Kasumi-1 (cell line): ENCODE measurements around the gene DLAT.
A peak's percentile ranks its signal among the peaks of the same experiment; 100 is the strongest.
"Not testable (repeated sequence)": the region's sequence is repeated elsewhere in the genome, so short reads cannot be mapped to it uniquely, and the experiment has no call there.

Source experiments
- DNase-seq, 2 experiments: peaks; one replicate each; lab custom pipeline; 2025; lab: John Stamatoyannopoulos, UW

DLAT gene

DNA sequence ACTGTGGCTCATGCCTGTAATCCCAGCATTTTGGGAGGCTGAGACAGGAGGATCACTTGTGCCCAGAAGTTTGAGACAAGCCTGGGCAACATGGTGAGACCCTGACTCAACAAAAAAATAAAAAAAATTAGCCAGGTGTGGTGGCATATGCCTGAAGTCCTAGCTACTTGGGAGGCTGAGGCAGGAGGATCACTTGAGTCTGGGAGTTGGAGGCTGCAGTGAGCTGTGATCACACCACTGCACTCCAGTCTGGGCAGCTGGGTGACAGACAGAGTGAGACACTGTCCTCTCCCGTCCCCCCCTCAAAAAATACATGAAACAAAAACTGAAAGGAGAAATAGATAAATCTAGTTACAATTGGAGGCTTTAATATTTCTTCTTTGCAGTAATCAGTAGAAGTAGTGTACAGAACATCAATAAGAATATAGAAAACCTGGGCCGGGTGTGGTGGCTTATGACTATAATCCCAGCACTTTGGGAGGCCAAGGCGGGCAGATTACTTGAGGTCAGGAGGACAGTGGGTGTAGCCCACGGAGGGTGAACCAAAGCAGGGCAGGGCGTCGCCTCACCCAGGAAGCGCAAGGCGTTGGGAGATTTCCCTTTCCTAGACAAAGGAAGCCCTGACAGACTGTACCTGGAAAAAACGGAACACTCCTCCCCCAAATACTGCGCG is 19.6 kb upstream of the DLAT start:
- no peak for DNase-seq

DNA sequence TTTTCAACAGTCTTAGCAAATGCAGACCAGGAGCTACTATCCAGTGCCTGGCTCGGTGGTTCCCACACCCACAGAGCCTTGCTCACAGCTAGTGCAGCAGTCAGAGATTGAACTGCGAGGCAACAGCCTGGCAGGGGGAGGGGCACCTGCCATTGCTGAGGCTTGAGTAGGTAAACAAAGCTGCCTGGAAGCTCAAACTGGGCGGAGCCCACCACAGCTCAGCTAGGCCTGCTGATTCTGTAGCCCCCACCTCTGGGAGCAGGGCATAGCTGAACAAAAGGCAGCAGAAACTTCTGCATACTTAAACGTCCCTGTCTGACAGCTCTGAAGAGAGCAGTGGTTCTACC is 19.1 kb upstream of the DLAT start:
- not testable (repeated sequence) for DNase-seq

DNA sequence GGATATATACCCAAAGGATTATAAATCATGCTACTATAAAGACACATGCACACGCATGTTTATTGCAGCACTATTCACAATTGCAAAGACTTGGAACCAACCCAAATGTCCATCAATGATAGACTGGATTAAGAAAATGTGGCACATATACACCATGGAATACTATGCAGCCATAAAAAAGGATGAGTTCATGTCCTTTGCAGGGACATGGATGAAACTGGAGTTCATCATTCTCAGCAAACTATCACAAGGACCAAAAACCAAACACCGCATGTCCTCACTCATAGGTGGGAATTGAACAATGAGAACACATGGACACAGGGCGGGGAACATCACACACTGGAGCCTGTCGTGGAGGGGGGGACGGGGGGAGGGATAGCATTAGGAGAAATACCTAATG is 13.8 kb upstream of the DLAT start:
- not testable (repeated sequence) for DNase-seq

DNA sequence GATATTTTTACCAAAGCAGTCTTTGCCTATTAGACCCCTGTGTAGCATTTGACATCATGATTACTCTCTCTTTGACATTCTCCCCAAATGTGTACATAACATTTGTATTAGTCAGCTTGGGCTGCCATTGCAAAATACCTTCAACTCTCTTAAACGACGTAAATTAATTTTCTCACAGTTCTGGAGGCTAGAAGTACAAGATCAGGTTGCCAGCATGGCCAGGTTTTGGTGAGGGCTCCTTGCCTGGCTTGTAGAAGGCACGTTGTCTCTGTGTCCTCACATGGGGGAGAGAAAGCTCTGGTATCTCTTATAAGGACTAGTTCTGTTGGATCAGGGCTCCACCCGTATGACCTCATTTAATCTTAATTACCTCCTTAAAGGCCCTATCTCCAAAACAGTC is 12.3 kb upstream of the DLAT start:
- DNase-seq, result no peak

DNA sequence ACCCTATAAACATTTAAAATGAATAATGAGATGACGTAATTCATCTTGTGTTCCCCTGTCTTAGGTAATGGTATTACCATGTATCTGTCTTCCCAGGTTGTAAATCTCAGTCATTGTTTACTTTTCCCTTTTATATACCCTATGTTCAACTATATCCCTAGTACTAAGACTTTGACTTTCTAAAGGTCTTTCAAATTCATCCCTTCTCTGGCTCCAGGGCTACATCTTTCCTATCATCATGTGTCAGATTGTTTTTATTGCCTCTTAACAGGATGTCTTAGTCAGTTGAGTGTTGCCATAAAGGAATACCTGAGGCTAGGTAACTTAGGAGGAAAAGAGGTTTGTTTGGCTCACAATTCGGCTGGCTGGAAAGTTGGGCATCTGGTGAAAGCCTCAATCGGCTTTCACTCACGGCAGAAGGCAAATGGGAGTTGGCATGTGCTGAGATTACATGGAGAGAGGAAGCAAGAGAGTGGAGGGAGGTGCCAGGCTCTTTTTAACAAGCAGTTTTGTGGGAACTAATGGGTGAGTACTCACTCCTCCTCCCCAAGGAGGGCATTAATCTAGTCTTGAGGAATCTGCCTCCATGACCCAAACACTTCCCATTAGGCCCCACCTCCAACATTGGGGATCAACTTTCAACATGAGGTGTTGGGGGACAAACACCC is 11.6 kb upstream of the DLAT start:
- DNase-seq, result no peak

DNA sequence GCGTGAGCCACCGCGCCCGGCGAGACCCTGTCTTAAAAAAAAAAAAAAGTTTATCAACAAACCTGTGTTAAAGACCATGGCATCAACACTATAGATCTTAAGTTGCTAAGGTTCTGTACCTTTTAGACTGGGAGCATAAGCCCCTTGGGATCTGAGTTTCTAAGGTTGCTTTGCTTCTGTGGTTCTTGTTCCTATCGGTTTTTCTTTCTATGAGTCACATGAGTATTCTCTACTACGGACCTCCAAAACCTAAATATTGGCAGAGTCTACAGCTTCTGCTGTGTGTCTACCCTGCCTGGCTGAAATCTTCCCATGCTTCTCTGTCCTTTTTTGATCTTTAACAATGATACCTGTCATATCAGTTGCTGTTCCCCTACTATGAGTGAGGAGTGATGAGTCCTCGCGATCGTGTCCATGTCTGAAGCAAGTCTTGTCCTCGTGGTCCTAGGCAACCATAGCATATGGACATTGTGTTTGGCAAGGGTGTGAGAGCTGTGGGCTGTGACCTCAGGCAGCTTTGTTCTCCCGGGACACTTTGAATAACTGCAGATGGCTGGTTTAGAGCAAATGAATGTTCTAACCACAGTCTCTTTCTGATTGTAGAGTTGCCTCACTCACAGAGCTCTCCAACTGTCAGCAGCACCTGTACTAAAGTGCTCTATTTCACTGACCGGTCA is 9.0 kb upstream of the DLAT start:
- DNase-seq, result no peak

DNA sequence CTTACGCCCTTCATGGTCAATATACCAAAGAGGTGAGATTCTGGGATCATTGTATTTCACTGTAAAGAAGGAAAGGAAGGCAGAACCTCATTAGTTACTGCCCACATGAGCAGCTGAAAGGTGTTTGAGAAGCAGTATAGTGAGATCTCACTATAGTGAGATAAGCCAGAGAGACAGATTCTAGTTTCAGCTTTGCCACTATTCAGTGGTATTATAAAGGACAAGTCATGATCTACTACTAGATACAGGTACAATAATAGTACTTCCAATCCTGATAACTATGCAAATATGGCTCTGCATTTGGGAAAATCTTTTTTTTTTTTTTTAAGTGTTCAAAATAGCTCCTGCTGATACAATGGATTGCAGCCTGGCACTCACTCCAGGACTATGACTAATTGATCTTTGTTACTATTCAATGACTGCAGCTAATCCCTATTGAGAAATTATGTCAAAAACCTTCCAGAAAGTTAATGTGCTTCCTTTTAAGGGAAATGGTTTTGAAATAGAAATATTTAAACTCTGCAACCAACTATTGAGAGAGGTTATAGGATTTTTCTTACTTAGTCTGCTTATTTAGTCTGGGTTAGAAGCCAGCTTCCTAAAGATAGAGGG is 8.3 kb upstream of the DLAT start:
- DNase-seq, result no peak

DNA sequence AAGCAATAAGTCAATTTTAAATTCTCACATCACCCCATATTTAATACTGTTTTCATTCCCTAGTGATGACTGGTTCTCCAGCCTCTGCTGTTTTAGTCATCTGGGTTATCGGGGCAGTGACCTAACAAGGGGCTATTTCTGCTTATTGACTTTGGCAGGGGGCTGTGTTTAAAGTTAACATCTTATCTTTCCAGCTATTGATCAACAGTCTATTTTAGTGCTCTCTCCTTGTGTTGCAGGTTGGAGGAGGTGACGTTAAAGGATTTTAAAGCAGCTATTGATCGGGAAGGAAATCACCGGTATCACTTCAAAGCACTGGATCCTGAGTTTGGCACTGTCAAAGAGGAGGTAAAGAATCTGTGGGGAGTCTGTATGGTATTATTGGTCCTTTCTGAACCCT is 7.7 kb upstream of the DLAT start:
- no peak for DNase-seq

DNA sequence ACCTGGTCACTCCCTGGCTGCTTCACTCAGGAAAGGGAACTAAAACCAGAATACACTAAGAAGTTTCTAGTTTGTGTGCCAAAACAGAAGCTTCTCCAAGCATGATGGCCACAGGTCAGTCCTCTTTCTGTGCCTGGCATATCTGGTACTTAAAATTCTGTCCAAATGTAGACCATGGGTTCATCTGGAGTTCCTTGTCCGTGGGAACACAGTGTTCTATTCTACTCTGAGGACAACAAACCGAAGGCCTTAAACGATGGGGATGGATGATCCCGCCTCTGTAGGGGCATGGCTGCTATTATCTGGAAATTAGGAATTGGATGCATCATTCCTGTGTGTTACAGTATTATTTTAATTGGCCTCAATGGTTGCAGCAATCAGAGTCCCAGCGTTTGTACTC is 6.1 kb upstream of the DLAT start:
- no peak for DNase-seq

DNA sequence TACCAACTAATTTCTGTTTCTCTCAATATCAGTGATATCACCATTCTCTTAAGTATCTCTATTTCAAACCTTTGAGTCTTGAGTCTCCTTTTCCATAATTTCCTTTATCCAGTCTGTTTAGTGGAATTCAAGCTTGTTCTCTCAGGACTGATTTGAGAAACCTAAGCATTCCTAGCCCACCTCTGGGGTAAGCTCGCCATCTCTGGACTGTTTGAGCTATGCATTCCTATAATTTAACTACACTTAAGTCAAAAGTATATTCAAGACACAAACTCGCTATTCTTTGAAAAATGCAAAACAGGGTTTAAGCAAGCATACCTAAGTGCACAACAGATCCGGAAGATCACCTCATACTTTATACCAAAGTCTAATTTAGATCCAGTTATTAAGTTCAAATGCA is 2.1 kb upstream of the DLAT start:
- DNase-seq, result peak in 1 of 2 experiments; percentile 8

DNA sequence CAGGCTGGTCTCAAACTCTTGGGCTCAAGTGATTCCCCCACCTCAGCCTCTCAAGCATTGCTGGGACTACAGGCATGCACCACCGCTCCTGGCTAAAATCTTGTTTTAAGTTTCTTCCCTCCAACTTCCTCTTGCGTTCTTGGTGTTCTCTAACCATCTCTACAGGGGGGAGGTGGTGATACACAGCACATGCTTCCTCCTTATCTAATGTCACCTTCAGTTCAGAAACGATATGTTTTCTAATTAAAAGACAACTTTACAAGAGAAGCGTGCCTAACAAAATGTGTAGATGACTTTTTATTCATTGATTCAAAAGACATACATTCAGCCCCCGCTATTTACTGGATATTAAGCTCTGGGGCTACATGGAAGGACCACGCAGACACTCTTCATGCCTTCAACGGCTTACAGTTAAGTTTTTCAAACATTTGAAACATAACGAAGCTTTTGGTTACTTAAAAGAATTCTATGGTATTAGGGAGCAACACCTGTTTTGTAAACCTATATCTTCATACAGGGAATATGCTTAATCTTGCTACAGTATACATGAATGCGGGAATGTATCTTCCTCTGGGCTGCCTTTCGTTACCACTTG is 933 bp upstream of the DLAT start:
- peak; percentile 74 to 81 for DNase-seq

DNA sequence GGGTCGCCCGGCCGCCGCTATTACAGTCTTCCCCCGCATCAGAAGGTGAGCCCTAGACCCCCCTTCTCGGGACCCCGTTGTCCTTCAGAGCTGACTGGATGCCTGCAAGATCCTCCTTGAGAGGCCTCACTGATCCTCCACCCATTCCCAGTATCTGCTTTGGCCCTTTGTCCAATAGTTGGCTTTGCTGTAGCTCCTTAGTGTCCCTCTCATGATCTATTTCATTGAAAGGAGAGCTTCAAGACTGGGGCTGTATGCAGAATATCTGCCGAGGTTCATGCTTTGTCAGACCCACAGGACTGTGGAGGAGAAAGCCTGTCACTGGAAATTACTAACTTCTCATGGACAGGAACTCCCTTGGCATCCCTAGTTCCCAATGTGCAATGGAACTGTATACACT is 499 bp downstream of the DLAT start:
- DNase-seq, result peak in 1 of 2 experiments; percentile 27

DNA sequence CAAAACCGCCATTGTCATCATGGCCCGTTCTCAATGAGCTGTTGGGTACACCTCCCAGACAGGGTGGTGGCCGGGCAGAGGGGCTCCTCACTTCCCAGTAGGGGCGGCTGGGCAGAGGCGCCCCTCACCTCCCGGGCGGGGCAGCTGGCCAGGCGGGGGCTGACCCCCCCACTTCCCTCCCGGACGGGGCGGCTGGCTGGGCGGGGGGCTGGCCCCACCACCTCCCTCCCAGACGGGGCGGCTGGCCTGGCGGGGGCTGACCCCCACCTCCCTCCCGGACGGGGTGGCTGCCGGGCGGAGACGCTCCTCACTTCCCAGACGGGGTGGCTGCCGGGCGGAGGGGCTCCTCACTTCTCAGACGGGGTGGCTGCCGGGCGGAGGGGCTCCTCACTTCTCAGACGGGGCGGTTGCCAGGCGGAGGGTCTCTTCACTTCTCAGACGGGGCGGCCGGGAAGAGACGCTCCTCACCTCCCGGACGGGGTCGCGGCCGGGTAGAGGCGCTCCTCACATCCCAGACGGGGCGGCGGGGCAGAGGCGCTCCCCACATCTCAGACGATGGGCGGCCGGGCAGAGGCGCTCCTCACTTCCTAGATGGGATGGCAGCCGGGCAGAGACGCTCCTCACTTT is 1.7 kb downstream of the DLAT start:
- not testable (repeated sequence) for DNase-seq

DNA sequence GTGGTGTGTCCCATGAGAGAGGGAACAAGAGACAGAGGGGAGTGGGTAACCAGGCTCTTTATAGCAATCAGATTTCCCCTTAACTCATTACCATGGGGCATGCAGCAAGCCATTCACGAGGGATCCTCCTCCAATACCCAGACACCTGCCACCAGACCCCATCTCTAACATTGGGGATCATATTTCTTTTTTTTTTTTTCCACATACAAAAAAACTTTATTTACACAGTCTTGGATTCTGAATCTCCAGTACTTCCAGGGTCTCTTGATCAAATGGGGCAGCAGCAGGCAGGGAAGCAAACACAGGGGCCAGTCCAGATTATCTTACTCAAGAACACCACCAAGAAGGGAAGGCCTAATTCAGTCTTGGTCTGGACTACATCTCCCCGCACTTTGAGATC is 4.3 kb downstream of the DLAT start:
- no peak for DNase-seq

DNA sequence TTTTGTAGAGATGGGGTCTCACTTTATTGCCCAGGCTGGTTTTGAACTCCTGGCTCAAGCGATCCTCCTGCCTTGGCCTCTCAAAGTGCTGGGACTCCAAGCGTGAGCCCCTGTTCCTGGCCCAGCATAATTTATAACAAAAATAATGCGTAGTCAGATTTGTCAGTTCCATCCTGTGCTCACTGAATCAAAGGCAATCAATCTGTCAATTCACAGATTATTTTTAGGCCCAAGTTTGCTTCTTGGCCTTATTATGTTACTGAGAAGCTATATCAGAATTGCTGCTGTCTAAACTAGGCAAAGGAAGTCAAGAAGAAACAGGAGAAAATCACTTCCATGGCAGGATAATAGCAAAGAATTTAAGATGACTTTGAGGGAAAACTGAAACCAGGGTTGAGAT is 8.7 kb downstream of the DLAT start:
- no peak for DNase-seq

DNA sequence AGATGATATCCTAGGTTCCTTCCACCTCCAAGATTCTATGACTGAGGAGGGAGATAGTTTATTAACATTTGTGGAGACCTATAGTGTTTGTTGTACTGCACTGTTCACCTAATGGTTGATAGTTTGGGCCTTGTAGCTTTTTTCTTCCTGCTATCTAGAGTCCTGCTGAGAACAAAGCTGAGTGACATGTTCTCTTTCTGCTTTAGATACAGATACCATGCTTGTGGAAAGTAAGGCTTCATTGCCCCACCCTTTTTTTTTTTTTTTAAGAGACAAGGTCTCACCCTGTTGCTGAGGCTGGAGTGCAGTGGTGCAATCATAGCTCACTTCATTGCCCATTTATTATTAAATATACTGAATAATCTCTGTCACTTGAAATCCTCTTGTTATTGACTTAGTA is 12.3 kb downstream of the DLAT start:
- no peak for DNase-seq

DNA sequence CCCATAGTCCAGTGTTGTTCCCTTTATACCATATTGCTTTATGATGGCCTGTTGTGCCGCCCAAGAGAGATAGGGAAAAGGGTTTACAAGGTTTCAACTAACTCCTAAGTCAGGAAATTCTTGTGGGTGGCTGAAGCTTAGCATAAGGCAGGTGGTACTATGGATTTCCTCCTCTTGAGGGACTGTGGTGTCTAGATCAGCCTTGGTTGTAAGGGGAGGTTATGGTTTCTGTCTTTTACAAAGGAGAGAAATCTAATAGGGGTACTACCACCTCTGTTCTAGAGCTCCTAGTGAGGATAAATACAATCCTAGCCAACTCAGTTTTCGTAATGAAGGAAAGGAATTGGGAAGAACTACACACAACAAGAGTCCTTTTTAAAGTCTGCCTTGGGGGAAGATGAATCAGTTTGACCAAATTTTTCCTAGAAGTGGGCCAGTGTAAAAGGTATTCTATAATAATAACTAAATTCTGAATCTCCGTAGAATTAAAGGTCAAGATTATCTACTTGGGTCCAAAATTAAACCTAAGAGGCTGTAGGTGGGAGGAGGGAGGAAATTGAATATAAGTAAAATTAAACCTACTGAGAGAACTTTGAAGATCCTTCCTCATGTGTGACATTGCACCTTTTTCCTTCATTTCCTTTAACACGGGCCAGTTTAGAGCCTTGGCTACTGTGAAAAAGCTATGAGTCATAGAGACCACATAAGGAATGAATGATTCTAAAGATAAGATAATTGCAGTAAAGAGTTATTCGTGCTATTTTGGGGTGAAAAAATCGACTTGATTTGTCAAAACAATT is 17.2 kb downstream of the DLAT start:
- peak; percentile 71 to 72 for DNase-seq

DNA sequence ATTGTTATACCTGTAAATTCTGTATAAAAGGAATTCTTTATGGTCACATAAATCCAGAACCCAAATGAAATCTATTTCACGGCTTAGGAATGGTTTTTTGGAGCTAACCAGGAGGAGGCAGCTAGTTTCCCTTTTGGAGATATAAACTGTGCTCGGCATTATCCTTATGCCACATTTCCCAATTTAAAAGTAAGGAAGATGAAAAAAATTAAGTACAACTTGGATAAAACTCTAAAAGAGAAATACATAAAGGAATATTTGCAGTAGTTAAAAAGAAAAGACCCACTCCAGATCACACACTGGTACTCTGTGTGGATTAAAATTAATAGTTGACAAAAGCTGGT is 17.7 kb downstream of the DLAT start:
- DNase-seq, result no peak

DNA sequence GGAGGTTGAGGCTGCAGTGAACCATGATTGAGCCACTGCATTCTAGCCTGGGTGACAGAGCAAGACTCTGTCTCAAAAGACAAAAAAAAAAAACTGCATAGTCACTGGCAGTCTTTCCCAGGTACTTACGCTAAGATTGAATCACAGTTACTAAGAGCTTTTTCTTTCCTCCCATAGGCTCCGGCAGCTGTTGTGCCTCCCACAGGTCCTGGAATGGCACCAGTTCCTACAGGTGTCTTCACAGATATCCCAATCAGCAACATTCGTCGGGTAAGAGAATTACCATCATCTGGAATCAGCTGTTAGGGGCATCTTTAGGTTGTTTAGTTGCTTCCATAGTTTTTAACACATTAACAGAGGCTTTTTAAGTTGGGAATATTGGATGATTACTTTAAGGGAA is 19.8 kb downstream of the DLAT start:
- DNase-seq, result no peak

DNA sequence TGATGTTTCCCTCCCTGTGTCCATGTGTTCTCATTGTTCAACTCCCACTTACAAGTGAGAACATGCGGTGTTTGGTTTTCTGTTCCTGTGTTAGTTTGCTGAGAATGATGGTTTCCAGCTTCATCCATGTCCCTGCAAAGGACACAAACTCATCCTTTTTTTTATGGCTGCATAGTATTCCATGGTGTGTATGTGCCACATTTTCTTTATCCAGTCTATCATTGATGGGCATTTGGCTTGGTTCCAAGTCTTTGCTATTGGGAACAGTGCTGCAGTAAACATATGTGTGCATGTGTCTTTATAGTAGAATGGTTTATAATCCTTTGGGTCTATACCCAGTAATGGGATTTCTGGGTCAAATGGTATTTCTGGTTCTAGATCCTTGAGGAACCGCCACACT is 21.4 kb downstream of the DLAT start:
- not testable (repeated sequence) for DNase-seq

DNA sequence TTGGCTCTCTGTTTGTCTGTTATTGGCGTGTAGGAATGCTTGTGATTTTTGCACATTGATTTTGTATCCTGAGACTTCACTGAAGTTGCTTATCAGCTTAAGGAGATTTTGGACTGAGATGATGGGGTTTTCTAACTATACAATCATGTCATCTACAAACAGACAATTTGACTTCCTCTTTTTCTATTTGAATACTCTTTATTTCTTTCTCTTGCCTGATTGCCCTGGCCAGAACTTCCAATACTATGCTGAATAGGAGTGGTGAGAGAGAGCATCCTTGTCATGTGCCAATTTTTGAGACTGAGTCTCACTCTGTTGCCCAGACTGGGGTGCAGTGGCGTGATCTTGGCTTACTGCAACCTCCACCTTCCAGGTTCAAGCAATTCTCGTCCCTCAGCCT is 23.0 kb downstream of the DLAT start:
- not testable (repeated sequence) for DNase-seq

DNA sequence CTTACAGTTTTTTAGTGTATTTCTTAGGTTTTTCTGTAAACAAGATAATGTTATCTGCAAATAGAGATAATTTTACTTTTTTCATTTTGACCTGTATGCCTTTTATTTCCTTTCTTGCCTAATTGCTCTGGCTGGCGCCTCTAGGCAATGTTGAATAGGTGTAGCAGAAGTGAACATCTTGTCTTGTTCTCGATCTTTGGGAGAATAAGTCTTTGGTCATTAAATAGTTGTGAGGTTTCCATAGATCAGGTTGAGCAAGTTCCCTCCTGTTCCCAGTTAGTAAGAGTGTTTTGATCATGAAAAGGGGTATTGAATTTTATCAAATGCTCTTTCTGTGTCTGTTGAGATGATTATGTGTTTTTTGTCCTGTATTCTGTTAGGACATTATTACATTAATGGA is 24.6 kb downstream of the DLAT start:
- DNase-seq, result no peak
